ENCODE results near the gene ECI2. TPM values are rescaled to one million over a fixed set of nuclear protein-coding genes. Genes with fewer than 3 reads are reported as not detected.

Gene ECI2
- total and polyA plus RNA-seq, 11 donors: 120 to 192 (median 145) TPM

DNA sequence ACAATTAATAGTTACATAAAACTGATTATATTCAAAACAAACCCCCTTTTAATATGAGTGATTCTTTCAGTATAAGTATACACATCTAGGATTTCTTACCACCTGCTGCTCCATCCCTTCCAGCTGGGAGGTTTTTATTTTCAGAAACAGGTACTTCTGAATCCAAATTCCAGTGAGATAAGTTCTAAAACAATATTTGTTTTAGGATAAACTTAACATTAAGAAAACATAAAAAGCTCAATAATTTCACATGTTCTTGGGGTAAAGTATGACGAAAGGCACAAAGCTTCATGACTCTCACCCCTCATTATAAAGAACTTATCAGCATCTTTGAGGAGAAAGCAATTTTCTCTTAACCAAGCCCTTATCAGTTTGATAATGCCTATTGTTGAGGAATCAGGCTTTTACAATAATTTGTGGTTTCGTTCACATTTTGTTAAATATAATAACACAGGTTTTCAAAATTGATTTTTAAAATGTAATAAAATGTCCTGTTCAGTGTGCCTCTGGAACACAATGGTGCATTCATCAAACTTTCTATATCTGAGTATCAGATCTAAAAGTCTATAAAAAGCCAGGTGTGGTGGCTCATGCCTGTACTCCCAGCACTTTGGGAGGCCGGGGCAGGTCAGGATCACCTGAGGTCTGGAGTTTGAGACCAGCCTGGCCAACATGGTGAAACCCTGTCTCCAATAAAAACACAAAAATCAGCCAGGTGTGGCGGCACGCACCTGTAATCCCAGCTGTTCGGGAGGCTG is 60.7 kb downstream of the ECI2 start:
- Histone ChIP-seq H3K36me3 (no peaks in the 10 kb centered on the region), H3K4me1 (no peaks in the 10 kb centered on the region), H3K4me3 (no peak overlapping the region), H3K9me3 (no peaks in the 10 kb centered on the region), H3K27ac (no peak overlapping the region), H3K27me3 (peaks cover 0 to 16% (median 8%) of the 10 kb centered on the region in 9 donors)
- DNase-seq: no peak
- intact Hi-C loops (cut with DNase I): no loop called here
- ATAC-seq: no peak
- TF ChIP-seq CTCF (IDR thresholded peaks at IDR 0.05) (no peak), POLR2A (IDR thresholded peaks at IDR 0.05) (no peak)
- WGBS, 4 donors: 82 to 95% (median 91%) methylated on average over 6 of the region's 6 CpGs

DNA sequence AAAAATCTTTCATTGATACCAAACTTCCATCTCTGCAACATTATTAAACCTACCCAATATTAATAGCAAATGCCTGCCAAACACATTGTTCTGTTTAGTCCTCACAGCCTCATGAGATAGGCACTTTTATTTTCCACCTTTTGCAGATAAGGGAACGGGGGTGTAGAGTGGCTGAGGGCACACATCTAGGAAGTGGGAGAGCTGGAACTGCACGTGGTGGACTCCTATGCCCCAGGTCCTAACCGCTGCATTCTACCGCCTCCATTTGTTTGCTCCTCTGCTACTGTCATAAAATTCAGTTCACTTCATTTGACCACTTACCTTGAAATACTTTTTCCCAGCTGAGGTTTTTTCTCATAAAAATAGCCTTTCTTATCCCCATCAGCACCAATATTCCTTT is 64.0 kb downstream of the ECI2 start:
- H3K27ac ChIP-seq: no peak overlapping the region
- H3K4me1 ChIP-seq: no peaks in the 10 kb centered on the region
- H3K27me3 ChIP-seq: no peaks in the 10 kb centered on the region
- peaks cover 0 to under 1% (median 0%) of the 10 kb centered on the region in 9 donors for H3K36me3 ChIP-seq
- no peaks in the 10 kb centered on the region for H3K9me3 ChIP-seq
- ATAC-seq (no peak), DNase-seq (no peak)
- no peak overlapping the region for H3K4me3 ChIP-seq
- TF ChIP-seq CTCF (IDR thresholded peaks at IDR 0.05) (no peak), POLR2A (IDR thresholded peaks at IDR 0.05) (no peak)
- WGBS, 4 donors: 62 to 68% (median 65%) methylated on average over 4 of the region's 4 CpGs
- intact Hi-C loops (cut with DNase I): no loop called here

DNA sequence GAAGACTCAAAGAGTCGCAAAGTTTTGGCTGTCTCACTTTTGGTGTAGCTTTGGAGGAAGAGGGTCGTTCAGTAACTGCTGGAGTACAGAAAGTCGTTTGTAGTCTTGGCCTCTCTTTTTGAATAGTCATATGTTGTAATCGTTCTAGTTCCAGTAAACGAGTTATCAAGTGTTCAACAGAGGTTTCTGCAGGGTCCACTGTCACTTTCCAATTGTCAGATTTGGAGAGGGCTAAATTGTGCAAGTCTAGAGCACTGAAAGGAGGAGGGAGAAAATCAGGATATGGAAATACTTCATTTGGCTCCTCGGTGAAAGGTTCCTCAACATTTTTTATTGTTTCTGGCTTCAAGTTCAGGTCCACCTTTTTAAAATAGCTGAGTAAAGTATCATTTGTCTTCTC is 66.2 kb downstream of the ECI2 start:
- Histone ChIP-seq H3K27ac (no peak overlapping the region), H3K4me1 (no peaks in the 10 kb centered on the region), H3K4me3 (no peak overlapping the region), H3K27me3 (no peaks in the 10 kb centered on the region), H3K9me3 (no peaks in the 10 kb centered on the region), H3K36me3 (peaks cover 0 to 22% (median 14%) of the 10 kb centered on the region in 9 donors)
- 79 to 85% (median 81%) methylated on average over 6 of the region's 6 CpGs for WGBS, 4 donors
- ATAC-seq (no peak), DNase-seq (no peak)
- TF ChIP-seq CTCF (IDR thresholded peaks at IDR 0.05) (no peak), POLR2A (IDR thresholded peaks at IDR 0.05) (no peak)
- intact Hi-C loops (cut with DNase I): loop anchor here in 1 of 10 donors (10.0 kb wide), 1 partner anchor 56 kb away; no protein-coding TSS in a partner anchor

GRCh38 chr6:4067673-4068072 is 67.7 kb downstream of the ECI2 start:
- no peaks in the 10 kb centered on the region for H3K27me3 ChIP-seq
- H3K27ac ChIP-seq: no peak overlapping the region
- H3K9me3 ChIP-seq: no peaks in the 10 kb centered on the region
- intact Hi-C loops (cut with DNase I): loop anchor here in 1 of 10 donors (10.0 kb wide), 1 partner anchor 57 kb away; no protein-coding TSS in a partner anchor
- H3K4me3 ChIP-seq: no peak overlapping the region
- 90 to 96% (median 94%) methylated on average over 1 of the region's 1 CpG for WGBS, 4 donors
- H3K36me3 ChIP-seq: peaks cover 0 to 37% (median 30%) of the 10 kb centered on the region in 9 donors
- TF ChIP-seq POLR2A (IDR thresholded peaks at IDR 0.05) (no peak), CTCF (IDR thresholded peaks at IDR 0.05) (no peak)
- ATAC-seq: no peak
- DNase-seq: no peak
- H3K4me1 ChIP-seq: no peaks in the 10 kb centered on the region

Data from heart left ventricle (tissue), 16 donors.